Measurements from ENCODE around the gene NCAN. TPM values are rescaled to one million over a fixed set of nuclear protein-coding genes. Genes with fewer than 3 reads are reported as not detected.

NCAN gene
- under 1 TPM in 2 of 4 donors, not detected in 2; 0.19 to 0.31 TPM for total RNA-seq

GRCh38 chr19:19211499-19212420 is at the start of gene NCAN:
Gene NCAN (plus strand): TSS chr19:19211958. CDS start chr19:19216954, 4,996 bp downstream.
- 2 to 8% methylated on average over 4 to 8 of the region's 54 CpGs for WGBS, 2 donors (ENCODE audit: low coverage in 1 of 2)
- no peaks in the 10 kb centered on the region for H3K4me1 ChIP-seq
- H3K27ac ChIP-seq = no peak within 1 kb of the TSS
- peaks cover 100% of the 10 kb centered on the region for H3K27me3 ChIP-seq
- peaks cover 0 to 2% (median 0%) of the 10 kb centered on the region in 3 donors for H3K9me3 ChIP-seq
- no peak for ATAC-seq
- no peaks in the 10 kb centered on the region for H3K36me3 ChIP-seq
- no peak within 1 kb of the TSS for H3K4me3 ChIP-seq
- TF ChIP-seq POLR2A (IDR thresholded peaks at IDR 0.05) (no peak), CTCF (IDR thresholded peaks at IDR 0.05) (no peak), EP300 (IDR thresholded peaks at IDR 0.05) (no peak), POLR2AphosphoS5 (IDR thresholded peaks at IDR 0.05) (no peak)

GRCh38 chr19:19162495-19162894 is 49.3 kb upstream of the NCAN start:
- Histone ChIP-seq H3K27me3 (no peaks in the 10 kb centered on the region), H3K4me3 (no peak overlapping the region), H3K4me1 (no peaks in the 10 kb centered on the region), H3K36me3 (no peaks in the 10 kb centered on the region), H3K27ac (no peak overlapping the region), H3K9me3 (no peaks in the 10 kb centered on the region)
- WGBS, 2 donors (ENCODE audit: low coverage in 1 of 2) = 90 to 93% methylated on average over 2 to 3 of the region's 7 CpGs
- ATAC-seq = no peak
- TF ChIP-seq POLR2AphosphoS5 (IDR thresholded peaks at IDR 0.05) (no peak), EP300 (IDR thresholded peaks at IDR 0.05) (no peak), POLR2A (IDR thresholded peaks at IDR 0.05) (no peak), CTCF (IDR thresholded peaks at IDR 0.05) (no peak)

GRCh38 chr19:19165396-19165795 is 46.4 kb upstream of the NCAN start:
- ATAC-seq = no peak
- TF ChIP-seq EP300 (IDR thresholded peaks at IDR 0.05) (no peak), CTCF (IDR thresholded peaks at IDR 0.05) (no peak), POLR2A (IDR thresholded peaks at IDR 0.05) (no peak), POLR2AphosphoS5 (IDR thresholded peaks at IDR 0.05) (no peak)
- 89% methylated on average over 1 of the region's 1 CpG; no CpG with 5 or more reads in 1 of the 2 donors for WGBS, 2 donors (ENCODE audit: low coverage in 1 of 2)

GRCh38 chr19:19167612-19168011 is 44.1 kb upstream of the NCAN start:
- peaks cover 0 to 20% (median 0%) of the 10 kb centered on the region in 3 donors for H3K4me1 ChIP-seq
- H3K27ac ChIP-seq = no peak overlapping the region
- ATAC-seq = no peak
- H3K36me3 ChIP-seq = peaks cover 0 to 10% of the 10 kb centered on the region in 2 donors
- H3K27me3 ChIP-seq = peaks cover 24% of the 10 kb centered on the region
- WGBS, 2 donors (ENCODE audit: low coverage in 1 of 2) = 72 to 80% methylated on average over 1 to 3 of the region's 3 CpGs
- H3K4me3 ChIP-seq = no peak overlapping the region
- TF ChIP-seq POLR2AphosphoS5 (IDR thresholded peaks at IDR 0.05) (no peak), POLR2A (IDR thresholded peaks at IDR 0.05) (no peak), CTCF (IDR thresholded peaks at IDR 0.05) (no peak), EP300 (IDR thresholded peaks at IDR 0.05) (no peak)
- no peaks in the 10 kb centered on the region for H3K9me3 ChIP-seq

More at GRCh38 chr19:19165396-19165795, 46.4 kb upstream of the NCAN start:
- Histone ChIP-seq H3K4me3 (no peak overlapping the region), H3K9me3 (no peaks in the 10 kb centered on the region), H3K4me1 (peaks cover 0 to 9% (median 0%) of the 10 kb centered on the region in 3 donors), H3K36me3 (no peaks in the 10 kb centered on the region), H3K27me3 (peaks cover 12% of the 10 kb centered on the region), H3K27ac (no peak overlapping the region)
